ENCODE results near the gene SPTBN5. TPM values are rescaled to one million over a fixed set of nuclear protein-coding genes. Genes with fewer than 3 reads are reported as not detected.
A peak's percentile ranks its signal among the peaks of the same experiment; 100 is the strongest.

The SPTBN5 gene
- total RNA-seq, 1 experiment from 2014 or later = 1.2 TPM

GRCh38 chr15:41900526-41901380 lies 6.9 kb upstream of the SPTBN5 start:
- H3K36me3 Mint-ChIP-seq = peaks cover 24% of the 10 kb centered on the region
- no peak overlapping the region for H3K4me3 Mint-ChIP-seq
- DNase-seq (ENCODE audit: low spot score) (no peak), ATAC-seq (no peak)
- POLR2A ChIA-PET = no interaction called here
- peak overlapping the region; percentile 27; the same call in 1 of the 2 replicates for H3K27ac Mint-ChIP-seq
- no peaks in the 10 kb centered on the region for H3K27me3 Mint-ChIP-seq (ENCODE audit: low read depth)
- TF ChIP-seq NFE2L1 (CRISPR knock-in tag; IDR thresholded peaks at IDR 0.05) = no peak
- no peak for TF ChIP-seq E2F4 (CRISPR knock-in tag; IDR thresholded peaks at IDR 0.05; ENCODE audit: borderline replicate concordance, low read depth)
- CTCF ChIA-PET = interaction anchor here (1.2 kb wide), 1 partner anchor 127 kb away, joined by 4 read pairs; the partner anchor contains the start of gene MAPKBP1
- peaks cover 7% of the 10 kb centered on the region for H3K4me1 Mint-ChIP-seq
- 0 out of 2 replicates have a peak, but pooled peaks cover 4% of the 10 kb centered on the region for H3K9me3 Mint-ChIP-seq

GRCh38 chr15:41899854-41900442 lies 6.1 kb upstream of the SPTBN5 start:
- POLR2A ChIA-PET = no interaction called here
- Mint-ChIP-seq H3K27ac (no peak overlapping the region), H3K9me3 (0 out of 2 replicates have a peak, but pooled peaks cover 4% of the 10 kb centered on the region), H3K36me3 (peaks cover 24% of the 10 kb centered on the region), H3K4me1 (peaks cover 4% of the 10 kb centered on the region), H3K27me3 (ENCODE audit: low read depth) (no peaks in the 10 kb centered on the region), H3K4me3 (no peak overlapping the region)
- no peak for ATAC-seq
- no peak for DNase-seq (ENCODE audit: low spot score)
- CTCF ChIA-PET = interaction anchor here (1.2 kb wide), 1 partner anchor 126 kb away, joined by 4 read pairs; the partner anchor contains the start of gene MAPKBP1
- TF ChIP-seq CTCF (IDR thresholded peaks at IDR 0.05) (no peak), PREB (CRISPR knock-in tag; IDR thresholded peaks at IDR 0.05; ENCODE audit: borderline replicate concordance) (no peak)

- POLR2A ChIA-PET = interaction anchor here (0.6 kb wide), 1 partner anchor 345 kb away, joined by 5 read pairs; no protein-coding TSS in a partner anchor
- no peak for ATAC-seq
- H3K27me3 Mint-ChIP-seq (ENCODE audit: low read depth) = no peaks in the 10 kb centered on the region
- H3K36me3 Mint-ChIP-seq = peaks cover 20% of the 10 kb centered on the region
- DNase-seq (ENCODE audit: low spot score) = no peak
- H3K27ac Mint-ChIP-seq = peak overlapping the region; percentile 26
- H3K9me3 Mint-ChIP-seq = 0 out of 2 replicates have a peak, but pooled peaks cover 4% of the 10 kb centered on the region
- H3K4me1 Mint-ChIP-seq = no peaks in the 10 kb centered on the region
- H3K4me3 Mint-ChIP-seq = no peak overlapping the region
- CTCF ChIA-PET = no interaction called here
- TF ChIP-seq ELF4 (CRISPR knock-in tag; IDR thresholded peaks at IDR 0.05; ENCODE audit: low read depth) = no peak
- no peak for TF ChIP-seq TEAD4 (CRISPR knock-in tag; IDR thresholded peaks at IDR 0.05)
- no peak for TF ChIP-seq ZNF532 (CRISPR knock-in tag; IDR thresholded peaks at IDR 0.05; ENCODE audit: borderline replicate concordance)
- TF ChIP-seq ZBTB21 (CRISPR knock-in tag; IDR thresholded peaks at IDR 0.05; ENCODE audit: borderline replicate concordance) = no peak
- no peak for TF ChIP-seq PREB (CRISPR knock-in tag; IDR thresholded peaks at IDR 0.05; ENCODE audit: borderline replicate concordance)
- TF ChIP-seq ZNF671 (CRISPR knock-in tag; IDR thresholded peaks at IDR 0.05) = no peak
- no peak for TF ChIP-seq ARID4B (CRISPR knock-in tag; IDR thresholded peaks at IDR 0.05; ENCODE audit: borderline replicate concordance)
- no peak for TF ChIP-seq ZNF416 (CRISPR knock-in tag; IDR thresholded peaks at IDR 0.05)
- no peak for TF ChIP-seq SP1 (CRISPR knock-in tag; conservative IDR thresholded peaks at IDR 0.05)
- no peak for TF ChIP-seq NR2C2 (CRISPR knock-in tag; IDR thresholded peaks at IDR 0.05)
- TF ChIP-seq NFYB (CRISPR knock-in tag; conservative IDR thresholded peaks at IDR 0.05; ENCODE audit: low read depth) = no peak
Measured at GRCh38 chr15:41897363-41897799, 3.5 kb upstream of the SPTBN5 start.
